Mesenchymal stem cell (in vitro differentiated cells and primary cell): Measurements from ENCODE around the gene NECAB2.

Experiments
- DNase-seq: peaks from one replicate; pipeline ENCODE4 v3.0.0-alpha.2; 2013
- H2AFZ ChIP-seq: one replicate; pipeline ENCODE4 v1.6.1; 2013; ENCODE audit warnings: low read depth, mild to moderate bottlenecking, control low read depth, inconsistent platforms, low read length, moderate library complexity
- H2AK5ac ChIP-seq: 2 replicates; pipeline ENCODE4 v1.6.1; 2013; ENCODE audit warnings: low read length, moderate library complexity, mild to moderate bottlenecking, inconsistent platforms; ENCODE audit not compliant: severe bottlenecking
- H2BK120ac ChIP-seq: one replicate; pipeline ENCODE4 v1.6.1; 2013; ENCODE audit warnings: low read depth, mild to moderate bottlenecking, inconsistent platforms, low read length, moderate library complexity
- H2BK12ac ChIP-seq, 2 experiments: one replicate each; pipeline ENCODE4 v1.6.1; 2013; ENCODE audit warnings: inconsistent platforms in 2 of 2, low read length in 2 of 2, mild to moderate bottlenecking in 2 of 2, moderate library complexity in 2 of 2, control low read depth in 1 of 2
- H2BK15ac ChIP-seq: one replicate; pipeline ENCODE4 v1.6.1; 2013; ENCODE audit warnings: mild to moderate bottlenecking, low read depth, inconsistent platforms; ENCODE audit not compliant: poor library complexity, severe bottlenecking
- H2BK5ac ChIP-seq: 2 replicates; pipeline ENCODE4 v1.6.1; 2013; ENCODE audit warnings: low read depth, mild to moderate bottlenecking, low read length, control low read depth, inconsistent platforms; ENCODE audit not compliant: poor library complexity, severe bottlenecking
- H3K14ac ChIP-seq, 2 experiments: one replicate each; pipeline ENCODE4 v1.6.1; 2013; ENCODE audit warnings: inconsistent platforms in 2 of 2, low read length in 2 of 2, control low read depth in 1 of 2, mild to moderate bottlenecking in 1 of 2, moderate library complexity in 1 of 2
- H3K18ac ChIP-seq, 2 experiments: one replicate each; pipeline ENCODE4 v1.6.1; 2013; ENCODE audit warnings: inconsistent platforms in 2 of 2, low read length in 2 of 2, control low read depth in 1 of 2, low read depth in 1 of 2, mild to moderate bottlenecking in 1 of 2
- H3K23ac ChIP-seq, 2 experiments: one replicate each; pipeline ENCODE4 v1.6.1; 2013; ENCODE audit warnings: inconsistent platforms in 2 of 2, low read length in 2 of 2, mild to moderate bottlenecking in 2 of 2, moderate library complexity in 2 of 2, control low read depth in 1 of 2
- H3K27ac ChIP-seq: 2 replicates; pipeline ENCODE4 v1.5.1; 2013; ENCODE audit warnings: mild to moderate bottlenecking, moderate library complexity, low read length, control low read depth, inconsistent platforms; ENCODE audit not compliant: poor library complexity, severe bottlenecking
- H3K27me3 ChIP-seq, 2 experiments: 2 replicates each; pipeline versions ENCODE4 v1.6.1 to v1.7.0; 2013; ENCODE audit warnings: low read length in 2 of 2, mild to moderate bottlenecking in 2 of 2, moderate library complexity in 2 of 2, control low read depth in 1 of 2, inconsistent platforms in 1 of 2; ENCODE audit not compliant: control insufficient read depth in 1 of 2, insufficient read depth in 1 of 2
- H3K36me3 ChIP-seq, 2 experiments: 2 replicates each; pipeline versions ENCODE4 v1.6.1 to v1.7.0; 2013; ENCODE audit warnings: low read length in 2 of 2, control low read depth in 1 of 2, inconsistent platforms in 1 of 2, low read depth in 1 of 2, mild to moderate bottlenecking in 1 of 2; ENCODE audit not compliant: insufficient read depth in 2 of 2, control insufficient read depth in 1 of 2
- H3K4ac ChIP-seq, 2 experiments: one replicate each; pipeline ENCODE4 v1.6.1; 2013; ENCODE audit warnings: inconsistent platforms in 2 of 2, low read length in 2 of 2, mild to moderate bottlenecking in 2 of 2, moderate library complexity in 2 of 2, control low read depth in 1 of 2, low read depth in 1 of 2
- H3K4me1 ChIP-seq: 2 replicates; pipeline ENCODE4 v1.6.1; 2013; ENCODE audit warnings: low read depth, low read length, control low read depth; ENCODE audit not compliant: control insufficient read depth, insufficient read depth
- H3K4me2 ChIP-seq: 2 replicates; pipeline ENCODE4 v1.6.1; 2013; ENCODE audit warnings: low read length, mild to moderate bottlenecking, inconsistent platforms; ENCODE audit not compliant: poor library complexity, severe bottlenecking
- H3K4me3 ChIP-seq, 2 experiments: 2 replicates each; pipeline versions ENCODE4 v1.5.1 to v1.7.0; 2013; ENCODE audit warnings: low read length in 2 of 2, mild to moderate bottlenecking in 2 of 2, control low read depth in 1 of 2, low read depth in 1 of 2; ENCODE audit not compliant: insufficient read depth in 1 of 2
- H3K79me1 ChIP-seq: replicated peaks from 2 replicates; pipeline ENCODE4 v1.6.1; 2013; ENCODE audit warnings: mild to moderate bottlenecking, control low read depth, low read length, inconsistent platforms; ENCODE audit not compliant: poor library complexity, severe bottlenecking
- H3K9ac ChIP-seq: 2 replicates; pipeline ENCODE4 v1.7.0; 2013; ENCODE audit warnings: mild to moderate bottlenecking, low read length, moderate library complexity
- H3K9me3 ChIP-seq: 2 replicates; pipeline ENCODE4 v1.7.0; 2013; ENCODE audit warnings: mild to moderate bottlenecking, low read length; ENCODE audit not compliant: control insufficient read depth
- H4K8ac ChIP-seq: one replicate; pipeline ENCODE4 v1.6.1; 2013; ENCODE audit warnings: inconsistent platforms, mild to moderate bottlenecking, low read length, moderate library complexity
- H4K91ac ChIP-seq: one replicate; pipeline ENCODE4 v1.6.1; 2013; ENCODE audit warnings: mild to moderate bottlenecking, low read length, inconsistent platforms
- WGBS: methylation state at CpG from one replicate; pipeline ENCODE4 v1.1.7; 2013; ENCODE audit warnings: mixed read lengths; 5-methylcytosine and 5-hydroxymethylcytosine counted together

Gene NECAB2

GRCh38 chr16:83983491-83983890 lies 15.4 kb downstream of the NECAB2 start:
- H2BK12ac ChIP-seq, result no peak overlapping the region
- H3K4me2 ChIP-seq, result no peak overlapping the region
- no peak for DNase-seq
- H4K8ac ChIP-seq, result no peak overlapping the region
- no peak overlapping the region for H3K23ac ChIP-seq
- H2BK15ac ChIP-seq, result no peak overlapping the region
- H2BK5ac ChIP-seq, result no peak overlapping the region
- H2BK120ac ChIP-seq, result no peak overlapping the region
- no peak overlapping the region for H3K4ac ChIP-seq
- H3K36me3 ChIP-seq, result no peaks in the 10 kb centered on the region
- peaks cover 2% of the 10 kb centered on the region for H3K4me1 ChIP-seq
- H3K9me3 ChIP-seq, result peaks cover 15% of the 10 kb centered on the region
- no peak overlapping the region for H2AFZ ChIP-seq
- H3K4me3 ChIP-seq, result no peak overlapping the region
- no peak overlapping the region for H3K14ac ChIP-seq
- no peak overlapping the region for H2AK5ac ChIP-seq
- no peak overlapping the region for H4K91ac ChIP-seq
- H3K79me1 ChIP-seq, result no peaks in the 10 kb centered on the region
- WGBS, result 50% methylated on average over 1 of the region's 4 CpGs
- no peak overlapping the region for H3K9ac ChIP-seq
- H3K27me3 ChIP-seq, result peaks cover 6 to 11% of the 10 kb centered on the region in 2 experiments
- no peak overlapping the region for H3K27ac ChIP-seq
- no peak overlapping the region for H3K18ac ChIP-seq

- no peak overlapping the region for H3K4me3 ChIP-seq
- H4K8ac ChIP-seq, result no peak overlapping the region
- no peak overlapping the region for H3K14ac ChIP-seq
- H3K4me2 ChIP-seq, result no peak overlapping the region
- no peaks in the 10 kb centered on the region for H3K79me1 ChIP-seq
- H3K36me3 ChIP-seq, result no peaks in the 10 kb centered on the region
- no peak overlapping the region for H2BK5ac ChIP-seq
- H2BK12ac ChIP-seq, result no peak overlapping the region
- no peak overlapping the region for H2BK15ac ChIP-seq
- no peaks in the 10 kb centered on the region for H3K9me3 ChIP-seq
- no peak overlapping the region for H2BK120ac ChIP-seq
- H3K4me1 ChIP-seq, result no peaks in the 10 kb centered on the region
- no peak overlapping the region for H3K9ac ChIP-seq
- no peak overlapping the region for H3K18ac ChIP-seq
- H2AK5ac ChIP-seq, result no peak overlapping the region
- H3K23ac ChIP-seq, result no peak overlapping the region
- WGBS, result 90% methylated on average over 8 of the region's 8 CpGs
- H3K4ac ChIP-seq, result no peak overlapping the region
- peaks cover 23% of the 10 kb centered on the region in 2 experiments for H3K27me3 ChIP-seq
- no peak overlapping the region for H4K91ac ChIP-seq
- H3K27ac ChIP-seq, result no peak overlapping the region
- no peak overlapping the region for H2AFZ ChIP-seq
- no peak for DNase-seq
Measured at GRCh38 chr16:83989300-83989699, 21.3 kb downstream of the NECAB2 start.

DNA sequence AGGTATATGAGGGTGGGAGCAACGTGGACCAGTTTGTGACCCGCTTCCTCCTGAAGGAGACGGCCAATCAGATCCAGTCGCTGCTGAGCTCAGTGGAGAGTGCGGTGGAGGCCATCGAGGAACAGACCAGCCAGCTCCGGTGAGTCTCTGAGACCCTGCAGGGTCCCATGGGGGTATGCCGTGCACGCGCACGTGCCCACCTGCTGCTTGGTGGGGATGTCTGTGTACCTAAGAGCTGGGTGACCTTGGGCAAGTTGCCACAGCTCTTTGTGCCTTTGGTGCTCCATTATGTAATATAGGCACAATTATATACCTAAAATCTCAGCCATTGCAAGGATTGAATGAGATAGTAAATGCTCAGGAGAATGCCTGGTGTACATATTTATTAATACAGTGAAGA lies 22.4 kb downstream of the NECAB2 start:
- Histone ChIP-seq H3K79me1 (no peaks in the 10 kb centered on the region), H3K14ac (no peak overlapping the region), H2BK5ac (no peak overlapping the region), H2BK120ac (no peak overlapping the region), H3K36me3 (no peaks in the 10 kb centered on the region), H3K27me3 (peaks cover 23% of the 10 kb centered on the region in 2 experiments), H4K91ac (no peak overlapping the region), H3K18ac (no peak overlapping the region), H3K4me1 (peaks cover under 1% of the 10 kb centered on the region), H3K23ac (no peak overlapping the region), H2AK5ac (no peak overlapping the region), H2BK15ac (no peak overlapping the region), H2BK12ac (no peak overlapping the region), H3K9me3 (no peaks in the 10 kb centered on the region), H3K4ac (no peak overlapping the region), H4K8ac (no peak overlapping the region), H3K4me3 (no peak overlapping the region), H3K4me2 (no peak overlapping the region), H2AFZ (no peak overlapping the region), H3K9ac (no peak overlapping the region), H3K27ac (no peak overlapping the region)
- no peak for DNase-seq
- WGBS, result 97% methylated on average over 7 of the region's 11 CpGs

- no peak overlapping the region for H3K23ac ChIP-seq
- peak overlapping the region; percentile 74 for H3K9ac ChIP-seq
- H3K27ac ChIP-seq, result no peak overlapping the region
- H2BK12ac ChIP-seq, result no peak overlapping the region
- H3K79me1 ChIP-seq, result no peaks in the 10 kb centered on the region
- 77% methylated on average over 6 of the region's 6 CpGs for WGBS
- no peak overlapping the region for H3K14ac ChIP-seq
- H3K4me2 ChIP-seq, result no peak overlapping the region
- no peaks in the 10 kb centered on the region for H3K9me3 ChIP-seq
- H2BK15ac ChIP-seq, result no peak overlapping the region
- H2BK5ac ChIP-seq, result no peak overlapping the region
- peak overlapping the region in 1 of 2 experiments; percentile 25 for H3K4me3 ChIP-seq
- H4K91ac ChIP-seq, result no peak overlapping the region
- H3K27me3 ChIP-seq, result peaks cover 20 to 23% of the 10 kb centered on the region in 2 experiments
- H2AFZ ChIP-seq, result no peak overlapping the region
- H2AK5ac ChIP-seq, result no peak overlapping the region
- H2BK120ac ChIP-seq, result no peak overlapping the region
- H3K4ac ChIP-seq, result no peak overlapping the region
- H3K4me1 ChIP-seq, result peaks cover 8% of the 10 kb centered on the region
- peak overlapping the region; percentile 59 for H4K8ac ChIP-seq
- H3K18ac ChIP-seq, result no peak overlapping the region
- peak; percentile 16 for DNase-seq
- H3K36me3 ChIP-seq, result no peaks in the 10 kb centered on the region
Measured at GRCh38 chr16:83992624-83993023, 24.6 kb downstream of the NECAB2 start.
